ENCODE measurements around the gene CCNQ.

Gene CCNQ

GRCh38 chrX:153572601-153573000 lies 26.3 kb downstream of the CCNQ start:
- DNase-seq: no peak

- no peak for DNase-seq
These were observed 27.4 kb downstream of the CCNQ start for GRCh38 chrX:153571534-153571908.

- DNase-seq: no peak
These were observed 29.5 kb downstream of the CCNQ start for GRCh38 chrX:153569475-153569874.

- no peak for DNase-seq
These were observed 30.4 kb downstream of the CCNQ start for GRCh38 chrX:153568451-153569011.

GRCh38 chrX:153565996-153566580 lies 32.9 kb downstream of the CCNQ start:
- no peak for DNase-seq

- DNase-seq: peak in 1 of 2 experiments; percentile 33
These were observed 34.8 kb downstream of the CCNQ start for GRCh38 chrX:153564047-153564606.

GRCh38 chrX:153562546-153562945 lies 36.4 kb downstream of the CCNQ start:
- DNase-seq: no peak

- no peak for DNase-seq
These were observed 37.6 kb downstream of the CCNQ start for GRCh38 chrX:153561337-153561736.

GRCh38 chrX:153560466-153560865 lies 38.5 kb downstream of the CCNQ start:
- DNase-seq: no peak

- no peak for DNase-seq
These were observed 38.9 kb downstream of the CCNQ start for GRCh38 chrX:153560000-153560399.

- no peak for DNase-seq
These were observed 41.2 kb downstream of the CCNQ start for GRCh38 chrX:153557618-153558355.

GRCh38 chrX:153556767-153557166 lies 42.2 kb downstream of the CCNQ start:
- peak; percentile 9 to 13 for DNase-seq

- DNase-seq: peak in 1 of 2 experiments; percentile 26
These were observed 44.3 kb downstream of the CCNQ start for GRCh38 chrX:153554519-153555167.

GRCh38 chrX:153551135-153551534 lies 47.8 kb downstream of the CCNQ start:
- DNase-seq: no peak

- no peak for DNase-seq
These were observed 49.1 kb downstream of the CCNQ start for GRCh38 chrX:153549807-153550206.

GRCh38 chrX:153549231-153549630 lies 49.7 kb downstream of the CCNQ start:
- DNase-seq: no peak

- DNase-seq: no peak
These were observed 51.7 kb downstream of the CCNQ start for GRCh38 chrX:153547195-153547594.

GRCh38 chrX:153546386-153546785 lies 52.6 kb downstream of the CCNQ start:
- DNase-seq: no peak

GRCh38 chrX:153544727-153545126 lies 54.2 kb downstream of the CCNQ start:
- no peak for DNase-seq

GRCh38 chrX:153539979-153540358 lies 59.0 kb downstream of the CCNQ start:
- DNase-seq: no peak

GRCh38 chrX:153539171-153539978 lies 59.6 kb downstream of the CCNQ start:
- peak in 1 of 2 experiments; percentile 13 for DNase-seq

- DNase-seq: no peak
These were observed 60.5 kb downstream of the CCNQ start for GRCh38 chrX:153538424-153538823.

Data from SHP77 (cell line).